Adrenal gland (tissue), 5 donors: Measurements from ENCODE around the gene GPAT3.
"Not testable (repeated sequence)": the region's sequence is repeated elsewhere in the genome, so short reads cannot be mapped to it uniquely, and the experiment has no call there.

Source experiments
- POLR2A ChIP-seq, 2 donors: fragments of 450-650 bp; IDR thresholded peaks; one replicate each; pipeline ENCODE4 v1.6.1; 2017; ENCODE audit warnings: antibody characterized with exemption in 2 of 2, mild to moderate bottlenecking in 2 of 2, moderate library complexity in 1 of 2
- TF ChIP-seq, protein P1 (sequence below), 6 experiments: fragments of 450-650 bp in 4 of 6; fragments of 200-600 bp in 2 of 6; sonication (generic) in 1 of 6; IDR thresholded peaks; 1 replicate in 5 of 6; 2 replicates in 1 of 6; pipeline versions ENCODE4 v1.5.1 to v1.8.0; 2016 to 2021; ENCODE audit warnings: antibody characterized with exemption in 6 of 6, mild to moderate bottlenecking in 2 of 6, moderate library complexity in 1 of 6
- donor health status: DM: no; HTN: no; CAD: no.

GRCh38 chr4:83576237-83576636 lies 40.3 kb downstream of the GPAT3 start:
- TF ChIP-seq, protein P1, sequence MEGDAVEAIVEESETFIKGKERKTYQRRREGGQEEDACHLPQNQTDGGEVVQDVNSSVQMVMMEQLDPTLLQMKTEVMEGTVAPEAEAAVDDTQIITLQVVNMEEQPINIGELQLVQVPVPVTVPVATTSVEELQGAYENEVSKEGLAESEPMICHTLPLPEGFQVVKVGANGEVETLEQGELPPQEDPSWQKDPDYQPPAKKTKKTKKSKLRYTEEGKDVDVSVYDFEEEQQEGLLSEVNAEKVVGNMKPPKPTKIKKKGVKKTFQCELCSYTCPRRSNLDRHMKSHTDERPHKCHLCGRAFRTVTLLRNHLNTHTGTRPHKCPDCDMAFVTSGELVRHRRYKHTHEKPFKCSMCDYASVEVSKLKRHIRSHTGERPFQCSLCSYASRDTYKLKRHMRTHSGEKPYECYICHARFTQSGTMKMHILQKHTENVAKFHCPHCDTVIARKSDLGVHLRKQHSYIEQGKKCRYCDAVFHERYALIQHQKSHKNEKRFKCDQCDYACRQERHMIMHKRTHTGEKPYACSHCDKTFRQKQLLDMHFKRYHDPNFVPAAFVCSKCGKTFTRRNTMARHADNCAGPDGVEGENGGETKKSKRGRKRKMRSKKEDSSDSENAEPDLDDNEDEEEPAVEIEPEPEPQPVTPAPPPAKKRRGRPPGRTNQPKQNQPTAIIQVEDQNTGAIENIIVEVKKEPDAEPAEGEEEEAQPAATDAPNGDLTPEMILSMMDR (IDR thresholded peaks at IDR 0.05), result not testable (repeated sequence)
- not testable (repeated sequence) for TF ChIP-seq POLR2A (IDR thresholded peaks at IDR 0.05)
